ENCODE measurements around the gene ZMIZ1.

The ZMIZ1 gene

DNA sequence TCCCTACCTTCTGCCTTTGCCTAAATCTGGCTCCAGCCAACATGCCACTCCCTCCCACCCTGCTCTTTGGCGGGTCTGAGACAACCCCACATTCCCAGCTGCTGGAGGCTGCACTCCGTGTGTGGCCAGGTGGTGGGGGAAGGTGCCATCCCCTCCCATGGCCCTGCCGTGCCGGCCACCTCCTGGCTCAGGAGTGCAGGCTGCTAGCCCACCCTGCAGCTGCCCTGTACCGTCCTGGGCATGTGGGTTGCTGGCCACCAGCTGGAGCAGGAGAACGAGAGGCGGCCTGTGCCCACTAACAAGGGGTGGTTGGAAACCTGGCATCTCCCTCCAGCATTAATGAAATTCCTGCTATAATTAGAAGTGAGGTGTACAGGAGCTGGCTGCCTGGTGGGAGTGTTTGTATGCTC, 97.6 kb downstream of the ZMIZ1 start:
- DNase-seq (ENCODE audit: extremely low read depth in 1 of 2, low read depth in 1 of 2) = no peak

DNA sequence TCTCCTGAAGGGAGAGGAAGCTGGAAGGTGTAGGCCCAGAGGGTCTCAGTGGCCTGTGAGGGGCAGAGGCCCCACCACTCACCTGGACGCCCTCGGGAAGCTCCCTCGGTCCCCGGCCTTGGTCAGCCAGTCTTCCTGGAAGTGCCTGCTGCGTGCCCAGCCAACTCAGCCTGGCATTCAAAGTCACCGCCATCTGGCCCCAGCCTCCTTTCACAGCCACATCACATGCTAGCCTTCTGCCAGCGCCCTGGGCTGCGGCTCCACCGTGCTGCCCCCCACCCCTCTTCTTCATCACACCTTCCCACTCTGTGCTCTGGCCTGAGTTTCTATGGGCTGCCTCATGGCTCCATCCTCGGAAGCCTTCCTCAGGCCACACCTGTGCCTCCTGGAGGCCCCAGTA, 98.0 kb downstream of the ZMIZ1 start:
- no peak for DNase-seq (ENCODE audit: extremely low read depth in 1 of 2, low read depth in 1 of 2)

DNA sequence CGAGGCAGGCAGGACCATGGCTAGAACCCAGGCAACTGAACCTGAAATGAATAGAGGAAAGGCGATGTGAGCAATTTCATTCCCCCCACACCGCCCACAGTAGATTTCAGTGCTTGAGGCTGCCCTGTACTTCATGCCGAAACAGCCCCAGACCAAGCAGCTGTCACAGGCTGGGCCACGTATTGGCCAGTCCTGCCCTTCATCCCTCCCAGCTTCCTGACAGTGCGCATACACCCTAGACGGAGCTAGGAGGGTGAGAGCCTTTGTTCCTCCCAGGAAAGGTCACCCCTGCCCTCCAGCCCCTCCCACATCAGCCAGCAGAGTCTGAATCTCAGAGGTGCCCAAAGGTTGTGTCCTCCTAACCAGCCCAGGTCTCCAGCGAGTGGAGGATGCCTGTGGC, 98.8 kb downstream of the ZMIZ1 start:
- DNase-seq (ENCODE audit: extremely low read depth in 1 of 2, low read depth in 1 of 2) = no peak

DNA sequence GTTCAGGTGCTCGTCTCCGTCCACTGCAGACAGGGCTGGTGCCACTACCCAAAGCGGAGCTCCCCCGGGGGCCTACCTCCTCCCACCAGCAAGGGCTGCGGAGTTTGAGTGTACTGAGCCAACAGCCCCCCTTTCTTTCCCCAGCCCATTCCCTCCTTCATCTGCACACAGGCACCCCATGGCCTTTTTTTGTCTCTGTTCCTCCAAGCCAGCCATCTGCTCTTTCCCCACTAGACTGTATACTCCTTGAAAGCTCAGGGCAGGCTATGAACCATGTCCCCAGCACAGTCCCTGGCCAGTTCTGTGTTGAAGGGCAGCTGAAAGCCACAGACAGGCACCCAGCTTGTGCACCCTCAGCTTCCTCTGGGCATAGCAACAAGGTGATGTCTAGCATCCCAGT, 99.4 kb downstream of the ZMIZ1 start:
- DNase-seq (ENCODE audit: extremely low read depth in 1 of 2, low read depth in 1 of 2) = no peak

DNA sequence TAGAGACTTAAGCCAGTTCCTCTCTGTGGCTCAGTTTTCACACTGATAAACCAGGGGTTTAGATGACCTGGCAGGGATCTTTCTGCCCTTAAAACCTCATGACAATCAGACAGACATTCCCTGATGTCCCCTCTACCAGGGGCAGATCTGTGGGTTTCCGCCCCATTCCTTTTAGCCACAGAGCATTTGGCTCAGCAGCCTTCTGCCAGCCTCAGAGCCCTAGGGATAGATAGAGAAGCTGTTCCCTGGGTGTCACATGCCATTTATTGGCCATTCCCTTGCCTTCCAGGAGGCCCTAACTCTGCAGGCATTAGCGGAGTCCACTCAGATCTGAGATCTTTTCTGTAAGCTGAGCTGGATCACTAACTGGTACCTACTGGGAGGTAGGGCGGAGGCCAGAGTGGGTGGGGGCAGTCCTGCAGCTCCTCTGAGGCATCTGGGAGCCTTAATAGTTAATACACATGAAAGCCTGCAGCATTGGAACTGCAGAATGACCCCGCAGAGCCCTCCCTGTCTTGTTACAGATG, 101.5 kb downstream of the ZMIZ1 start:
- no peak for DNase-seq (ENCODE audit: extremely low read depth in 1 of 2, low read depth in 1 of 2)

DNA sequence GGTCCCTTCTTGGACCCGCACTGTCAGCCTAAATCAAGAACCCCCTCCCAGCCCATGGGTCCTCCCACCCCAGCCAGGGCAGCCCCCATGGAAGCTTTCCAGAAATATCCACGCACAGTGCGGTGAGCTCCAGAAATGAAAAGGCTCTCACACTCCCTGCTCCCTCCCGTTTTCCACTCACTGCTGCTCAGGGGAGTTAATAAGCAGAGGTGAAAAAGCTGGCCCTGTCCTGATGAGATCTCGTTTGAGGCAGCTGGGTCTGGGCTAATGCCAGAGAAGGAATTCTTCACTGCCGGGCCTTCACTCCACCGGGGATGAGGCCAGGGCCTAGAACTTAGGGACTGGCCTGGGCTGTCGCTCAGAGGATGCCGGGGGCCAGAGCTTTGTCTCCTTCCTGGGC, 102.2 kb downstream of the ZMIZ1 start:
- DNase-seq (ENCODE audit: extremely low read depth in 1 of 2, low read depth in 1 of 2) = no peak

DNA sequence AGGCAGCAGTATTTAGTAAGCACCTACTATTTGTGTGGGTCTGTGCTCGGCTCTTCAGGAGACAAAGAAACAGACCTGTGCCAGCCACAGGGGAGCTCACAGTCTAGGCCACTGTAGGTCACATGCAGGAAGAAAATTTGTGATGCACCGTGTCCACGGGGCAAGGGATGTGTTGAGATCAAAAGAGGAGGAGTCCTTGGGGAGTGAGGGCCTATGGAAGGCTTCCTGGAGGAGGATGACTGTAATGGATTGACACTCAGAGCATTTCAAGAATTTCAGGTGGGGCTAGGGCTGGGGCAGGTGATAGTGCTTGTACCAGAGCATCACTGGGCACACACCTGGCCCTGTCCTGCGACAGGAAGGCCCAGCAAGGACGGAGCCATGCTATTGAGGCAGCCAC, 102.7 kb downstream of the ZMIZ1 start:
- DNase-seq (ENCODE audit: extremely low read depth in 1 of 2, low read depth in 1 of 2) = no peak

DNA sequence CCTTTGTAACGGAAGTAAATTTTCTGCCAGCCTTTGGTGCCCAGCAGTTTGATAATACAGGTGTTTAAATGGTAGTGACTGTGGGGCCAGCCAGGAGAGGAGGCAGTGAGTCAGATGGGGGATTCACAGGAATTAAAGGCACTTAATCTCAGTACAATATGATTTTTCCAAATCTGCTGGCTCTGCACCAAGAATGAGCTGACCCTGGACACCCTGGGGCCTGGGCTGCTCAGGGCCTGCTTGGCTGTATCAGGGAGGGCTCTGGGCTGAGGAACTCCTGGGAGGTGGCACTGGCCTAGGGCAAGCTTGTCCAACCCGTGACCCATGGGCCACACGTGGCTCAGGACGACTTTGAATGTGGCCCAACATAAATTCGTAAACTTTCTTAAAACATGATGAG, 104.1 kb downstream of the ZMIZ1 start:
- no peak for DNase-seq (ENCODE audit: extremely low read depth in 1 of 2, low read depth in 1 of 2)

DNA sequence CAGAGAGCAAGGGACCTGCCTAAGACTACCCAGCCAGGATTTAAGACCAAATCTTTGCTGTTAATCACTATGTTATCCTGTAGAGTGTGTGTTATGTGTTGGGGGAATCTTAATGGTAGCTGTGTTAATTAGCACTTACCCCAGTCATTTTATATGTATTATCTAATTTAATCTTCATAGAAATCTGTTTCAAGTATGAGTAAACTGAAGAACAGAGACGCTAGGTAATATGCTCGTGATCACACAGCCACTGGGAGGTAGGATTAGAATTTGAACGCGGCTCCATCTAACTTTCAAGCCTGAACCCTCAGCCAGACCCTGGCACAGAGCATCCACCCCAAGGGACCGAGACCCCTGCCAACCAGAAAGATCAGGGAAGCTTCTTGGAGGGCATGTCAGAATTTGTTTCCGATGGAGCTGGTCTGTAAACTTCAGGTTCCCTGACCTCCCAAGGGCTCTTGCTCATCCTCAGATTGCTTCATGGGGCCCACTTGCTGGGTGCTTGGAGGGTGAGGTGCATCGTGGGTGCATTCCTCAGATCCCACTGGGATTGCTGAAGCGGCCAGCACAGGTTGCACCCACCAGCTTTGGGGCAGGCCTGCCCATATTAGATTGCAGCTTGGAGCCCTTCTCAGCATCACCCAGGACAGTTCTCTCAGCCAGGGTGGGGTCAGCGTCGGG, 105.0 kb downstream of the ZMIZ1 start:
- no peak for DNase-seq (ENCODE audit: extremely low read depth in 1 of 2, low read depth in 1 of 2)

DNA sequence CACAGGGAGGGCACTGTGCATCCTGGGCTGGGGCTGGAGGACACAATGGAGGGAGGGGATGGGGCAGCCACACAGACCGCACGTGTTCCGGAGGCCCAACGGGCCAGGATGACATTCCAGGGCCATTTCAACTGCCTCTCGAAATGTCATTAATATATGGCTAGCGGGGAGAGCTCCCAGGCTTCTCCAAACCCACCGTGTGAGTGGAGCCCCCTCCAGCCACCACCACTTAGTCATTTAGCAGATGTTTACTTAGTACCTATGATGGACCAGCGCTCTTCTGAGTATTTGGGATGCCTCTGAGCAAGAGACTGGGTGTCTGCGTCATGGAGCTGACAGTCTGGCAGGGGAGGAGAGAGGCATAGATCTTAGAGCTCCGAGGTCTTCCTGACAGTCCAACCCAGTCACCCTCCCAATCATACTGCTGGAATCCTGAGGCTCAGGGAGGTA, 107.3 kb downstream of the ZMIZ1 start:
- no peak for DNase-seq (ENCODE audit: extremely low read depth in 1 of 2, low read depth in 1 of 2)

DNA sequence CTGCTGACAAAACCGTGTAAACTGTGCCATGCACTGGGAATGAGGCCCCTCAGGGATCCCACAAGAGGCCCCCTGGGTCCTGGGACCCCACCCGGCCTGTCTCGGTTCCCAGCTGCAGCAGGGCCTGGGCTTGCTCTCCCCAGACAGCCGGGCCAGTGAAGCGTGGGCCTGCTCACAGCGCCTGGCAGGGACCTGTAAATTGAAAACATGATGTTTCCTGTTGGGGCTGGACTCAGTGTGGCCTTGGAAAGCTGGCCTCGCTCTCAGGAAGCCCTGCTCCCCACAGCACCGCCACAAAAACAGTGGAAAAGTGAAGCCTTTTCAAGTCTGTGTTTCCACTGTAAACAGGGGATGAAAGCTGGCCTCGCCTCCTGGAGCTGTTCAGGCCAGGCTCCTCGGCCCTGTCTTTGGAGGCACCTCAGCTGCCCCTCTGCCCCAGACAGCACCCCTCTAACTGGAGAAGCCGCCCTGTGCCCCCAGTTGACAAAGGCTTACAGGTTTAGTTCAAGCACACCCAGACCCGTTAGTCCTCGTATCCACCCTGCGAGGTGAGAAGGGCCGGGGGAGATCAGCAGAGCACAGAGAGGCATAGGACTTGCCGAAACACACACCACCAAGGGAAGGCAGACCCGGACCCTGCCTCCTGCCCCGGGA, 108.3 kb downstream of the ZMIZ1 start:
- DNase-seq (ENCODE audit: extremely low read depth in 1 of 2, low read depth in 1 of 2) = no peak

DNA sequence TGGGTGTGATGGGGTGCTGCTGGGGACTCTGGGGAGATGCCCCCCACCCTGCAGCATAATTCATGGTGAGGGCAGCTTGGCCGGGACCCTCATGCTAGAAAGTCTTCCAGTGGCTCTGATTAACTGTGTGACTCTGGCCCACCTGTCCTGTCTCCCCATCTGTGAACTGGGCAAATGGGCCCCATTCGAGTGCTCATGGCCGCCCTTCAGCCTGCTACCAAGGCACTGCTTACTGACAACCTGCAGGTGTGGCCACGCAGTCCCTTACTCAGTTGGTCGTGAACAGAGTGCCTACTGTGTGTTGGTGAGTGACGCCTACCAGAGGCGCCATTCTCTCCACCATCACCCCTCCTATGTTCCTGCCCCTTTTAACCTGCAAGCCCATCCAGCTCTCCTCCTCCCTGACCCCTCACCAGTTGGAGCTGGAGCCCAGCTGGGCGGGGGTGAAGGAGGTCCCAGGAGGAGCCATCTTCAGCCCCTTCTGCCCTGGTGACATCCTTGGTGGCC, 109.4 kb downstream of the ZMIZ1 start:
- no peak for DNase-seq (ENCODE audit: extremely low read depth in 1 of 2, low read depth in 1 of 2)

DNA sequence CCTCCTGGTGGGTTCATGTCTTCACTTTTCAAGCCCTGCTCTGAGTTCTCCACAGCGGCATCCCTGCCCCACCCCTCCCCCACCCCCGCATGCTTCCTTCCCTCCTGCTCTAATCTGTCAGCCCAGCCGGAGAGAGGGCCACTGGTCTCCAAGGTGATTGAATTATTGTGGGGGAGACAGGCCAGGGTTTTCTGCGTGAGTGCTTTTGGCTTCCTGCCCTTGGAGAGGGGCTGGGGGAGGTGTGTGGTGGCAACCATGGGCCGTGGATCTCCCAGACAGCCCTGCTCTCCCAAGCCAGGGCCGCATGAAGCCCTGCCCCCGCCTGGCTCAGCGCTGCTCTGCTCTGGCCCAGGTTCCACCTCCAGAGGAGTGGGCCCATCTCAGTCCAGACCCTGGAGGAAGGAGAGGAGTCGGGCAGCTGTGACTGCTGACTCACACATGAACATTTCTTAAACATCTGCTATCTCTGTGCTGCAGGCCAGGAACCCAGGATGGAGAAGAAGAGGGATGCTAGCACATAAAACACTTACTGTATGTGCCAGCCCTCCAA, 109.9 kb downstream of the ZMIZ1 start:
- DNase-seq (ENCODE audit: extremely low read depth in 1 of 2, low read depth in 1 of 2) = no peak

DNA sequence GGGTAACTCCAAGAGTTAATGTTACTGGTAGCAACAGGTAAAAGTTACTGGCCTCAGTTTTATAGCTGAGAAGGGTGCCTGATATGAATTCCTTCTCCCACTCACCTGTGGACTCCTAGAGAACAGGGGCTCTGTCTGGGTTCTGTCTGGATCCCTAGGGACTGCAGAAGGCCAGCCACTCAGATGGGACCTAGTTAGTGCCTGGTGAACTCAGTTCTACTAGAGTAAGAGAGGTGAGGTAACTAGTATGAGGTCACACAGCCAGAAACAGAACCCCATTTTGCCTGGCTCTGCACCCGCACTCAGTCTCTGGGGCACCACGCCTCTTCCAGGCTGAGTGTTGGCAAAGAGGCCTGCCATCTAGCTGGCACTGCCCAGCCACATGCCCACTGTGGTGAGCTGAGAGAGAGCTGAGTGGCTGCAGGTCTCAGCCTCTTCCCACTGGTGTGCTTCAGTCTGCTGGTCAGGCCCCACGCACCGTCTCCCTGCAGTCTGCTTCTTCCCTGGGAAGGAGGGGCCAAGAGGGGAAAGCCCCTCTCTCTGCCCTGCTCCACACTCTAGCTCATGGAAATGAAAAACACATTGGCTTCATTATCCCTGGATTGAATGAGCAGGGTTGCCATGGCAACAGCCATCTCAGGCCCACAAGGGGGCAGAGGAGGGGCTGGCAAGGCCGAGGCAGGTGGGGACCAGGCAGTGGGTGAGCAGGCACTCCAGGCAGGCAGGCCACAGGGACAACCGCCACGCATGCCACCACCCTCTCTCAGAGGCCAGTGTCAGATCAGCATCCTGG, 110.6 kb downstream of the ZMIZ1 start:
- no peak for DNase-seq (ENCODE audit: extremely low read depth in 1 of 2, low read depth in 1 of 2)

DNA sequence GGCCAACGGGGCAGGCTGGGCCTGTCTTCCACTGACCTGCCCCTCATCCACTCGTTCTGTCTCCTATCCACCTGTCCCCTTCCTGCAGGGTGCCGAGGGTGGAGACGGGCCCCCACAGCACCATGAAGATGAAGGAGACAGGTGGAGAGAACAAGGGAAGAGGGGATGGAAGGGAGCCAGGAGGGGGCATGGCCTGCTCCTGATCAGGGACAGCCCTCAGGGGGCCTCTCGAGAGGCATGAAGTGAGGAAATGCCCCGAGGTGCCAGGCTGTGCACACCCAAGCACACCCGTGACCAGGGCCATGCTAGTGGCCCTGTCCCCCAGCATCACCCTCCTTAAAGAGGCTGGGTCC, 111.2 kb downstream of the ZMIZ1 start:
- no peak for DNase-seq (ENCODE audit: extremely low read depth in 1 of 2, low read depth in 1 of 2)

DNA sequence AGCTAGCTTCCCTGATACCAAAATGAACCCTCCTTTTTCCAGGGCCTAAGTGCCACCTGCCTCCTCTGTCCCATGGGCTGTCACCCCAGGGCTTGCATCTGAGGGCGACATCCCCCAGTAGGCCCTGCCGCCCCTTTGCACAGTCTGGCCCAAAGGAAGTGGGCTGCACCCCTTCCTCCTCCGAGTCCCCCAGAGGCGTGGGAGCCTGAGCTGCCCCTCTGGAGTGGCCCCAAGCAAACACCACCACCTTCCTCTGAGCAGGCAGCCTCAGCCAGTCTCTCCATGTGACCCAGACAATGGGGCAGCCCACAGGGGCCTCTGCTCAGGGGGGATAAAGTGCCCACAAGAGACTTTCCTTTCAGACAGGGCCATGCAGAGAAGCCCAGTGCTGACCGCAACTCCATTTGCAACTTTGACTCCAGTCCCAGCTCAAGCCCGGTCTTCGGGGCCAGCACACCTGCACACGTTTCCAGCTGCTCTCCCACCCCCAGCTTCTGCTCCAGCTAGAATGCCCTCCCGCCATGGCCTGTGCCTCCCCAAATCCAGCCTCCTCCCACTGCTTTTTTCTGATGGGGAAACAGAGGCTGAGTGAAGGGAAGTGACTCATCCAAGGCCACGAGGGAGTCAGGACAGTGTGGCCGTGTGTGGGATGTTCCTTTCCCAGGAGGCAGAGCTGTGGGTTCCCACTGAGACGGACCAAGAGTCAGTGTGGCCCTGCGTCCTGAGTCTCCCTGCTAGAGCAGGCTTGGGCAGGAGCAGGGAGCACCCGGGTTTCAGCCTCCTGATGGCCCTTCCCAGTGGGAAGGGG, 111.9 kb downstream of the ZMIZ1 start:
- no peak for DNase-seq (ENCODE audit: extremely low read depth in 1 of 2, low read depth in 1 of 2)

DNA sequence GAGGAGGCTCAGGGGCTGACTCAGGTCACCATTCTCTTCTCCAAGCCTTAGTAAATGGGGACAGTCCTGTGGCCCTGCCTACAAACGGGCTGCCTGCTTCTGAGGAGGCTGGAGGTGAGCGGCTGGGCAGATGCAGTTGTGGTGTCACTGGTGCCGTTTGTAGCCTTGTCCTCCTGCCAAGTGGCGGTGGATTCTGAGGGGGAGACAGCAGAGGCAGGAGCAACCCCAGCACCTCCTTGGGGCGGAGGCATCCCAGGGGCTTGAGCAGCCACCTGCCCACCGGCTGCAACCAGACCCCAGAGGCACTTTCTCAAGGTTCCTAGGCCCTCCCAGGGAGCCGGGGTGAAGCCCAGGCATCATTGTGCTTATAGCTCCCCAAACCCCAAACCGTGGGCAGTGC, 112.5 kb downstream of the ZMIZ1 start:
- no peak for DNase-seq (ENCODE audit: extremely low read depth in 1 of 2, low read depth in 1 of 2)

DNA sequence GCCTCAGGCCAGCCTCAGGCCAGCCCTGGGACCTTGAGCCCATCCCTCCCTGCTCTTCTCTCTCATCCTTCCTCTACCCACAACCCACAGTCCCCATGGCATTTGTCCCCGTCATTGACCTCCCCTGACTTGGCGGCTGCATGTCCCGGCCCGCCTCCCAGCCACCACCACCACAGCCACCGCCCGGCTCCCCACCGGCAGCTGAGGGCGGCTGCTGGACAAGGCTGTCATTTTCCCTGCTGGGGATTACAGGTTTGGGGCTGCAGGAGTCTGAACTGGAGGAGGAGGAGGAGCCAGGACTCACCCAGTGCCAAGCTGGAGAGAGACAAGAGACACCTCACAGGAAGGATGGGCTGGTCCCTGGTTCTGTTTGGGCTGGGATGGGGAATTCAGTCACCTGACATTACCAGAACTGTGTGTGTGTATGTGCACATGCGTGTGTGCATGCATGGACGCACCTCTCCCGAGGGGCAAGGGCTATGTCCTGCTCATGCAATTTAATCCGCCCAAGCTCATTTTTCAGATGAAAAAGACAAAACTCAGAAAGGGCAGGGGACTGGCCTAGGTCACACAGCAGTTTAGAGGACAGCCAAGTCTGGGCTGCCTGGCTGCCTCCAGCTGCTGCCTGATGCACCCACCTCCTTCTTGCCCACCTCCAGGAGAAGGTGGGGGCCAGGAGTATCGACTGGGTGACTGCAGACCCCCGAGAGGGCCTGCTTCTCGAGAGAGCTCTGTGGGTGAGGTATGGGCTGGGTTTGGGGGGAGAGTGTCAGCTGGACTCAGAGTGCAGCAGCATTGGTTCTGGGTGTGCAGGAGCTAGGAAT, 113.1 kb downstream of the ZMIZ1 start:
- DNase-seq (ENCODE audit: extremely low read depth in 1 of 2, low read depth in 1 of 2) = no peak

DNA sequence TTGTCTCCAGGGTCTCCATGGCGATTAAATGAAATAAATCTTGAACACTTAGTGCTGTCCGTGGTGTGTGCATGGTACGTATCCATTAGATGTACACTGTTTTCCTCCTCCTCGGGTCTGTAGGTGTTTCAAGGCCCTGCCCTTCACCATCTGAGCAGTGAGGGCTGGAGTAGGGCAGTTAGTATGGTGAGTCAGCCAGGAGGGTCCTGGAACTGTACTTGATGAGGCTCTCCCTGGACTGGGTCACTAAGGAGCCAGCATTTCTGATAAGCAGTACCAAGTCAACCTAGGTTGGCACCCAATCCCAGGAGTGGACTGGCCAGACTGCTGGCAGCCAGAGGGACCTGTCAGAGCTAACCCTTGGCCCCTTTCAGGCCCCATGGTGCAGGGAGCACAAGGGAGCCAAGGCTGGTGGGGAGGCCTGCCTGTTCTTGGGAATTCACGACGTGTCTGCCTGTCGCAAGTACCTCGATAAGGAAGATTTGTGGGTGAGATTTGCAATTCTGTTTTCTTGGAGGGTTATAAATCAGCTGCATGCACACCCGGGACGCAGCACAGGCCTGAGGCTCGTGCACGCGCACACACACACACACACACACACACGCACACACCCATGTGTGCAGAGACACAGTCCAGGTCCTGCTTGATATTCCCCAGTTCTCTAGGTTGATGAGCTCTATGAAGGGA, 114.2 kb downstream of the ZMIZ1 start:
- DNase-seq (ENCODE audit: extremely low read depth in 1 of 2, low read depth in 1 of 2) = no peak
